HepG2 (cell line): ENCODE results near the gene REM2. TPM values are rescaled to one million over a fixed set of nuclear protein-coding genes. Genes with fewer than 3 reads are reported as not detected.

Source experiments
- CBX1 ChIP-seq: IDR thresholded peaks from one replicate; pipeline ENCODE4 v1.6.1; 2016; ENCODE audit warnings: antibody characterized with exemption, low read depth
- IRF9 ChIP-seq: sonication (generic); formaldehyde crosslinking; IDR thresholded peaks from 2 replicates; pipeline ENCODE4 v1.8.0; 2022; ENCODE audit warnings: missing genetic modification reagents, mild to moderate bottlenecking, borderline replicate concordance
- MATR3 ChIP-seq: sonication (generic); formaldehyde crosslinking; IDR thresholded peaks from 2 replicates; pipeline ENCODE4 v1.4.0; 2020; ENCODE audit warnings: missing genetic modification reagents
- MLX ChIP-seq: IDR thresholded peaks from 2 replicates; pipeline ENCODE4 v1.6.1; 2016
- NR2F6 ChIP-seq, 2 experiments: IDR thresholded peaks; 2 replicates each; pipeline ENCODE4 v1.6.1; 2016; ENCODE audit warnings: antibody characterized with exemption in 1 of 2, mild to moderate bottlenecking in 1 of 2
- POLR2AphosphoS5 ChIP-seq: IDR thresholded peaks from 2 replicates; pipeline ENCODE4 v1.6.1; 2012; ENCODE audit warnings: low read depth, low read length
- SPEN ChIP-seq: sonication (generic); formaldehyde crosslinking; IDR thresholded peaks from 2 replicates; pipeline ENCODE4 v1.5.1; 2020; ENCODE audit warnings: low read depth, mild to moderate bottlenecking, missing genetic modification reagents
- ZBTB40 ChIP-seq, 2 experiments: fragments of 450-650 bp in 1 of 2; sonication (generic) in 1 of 2; formaldehyde crosslinking in 1 of 2; IDR thresholded peaks; 2 replicates each; pipeline versions ENCODE4 v1.6.1 to v1.8.0; 2016 to 2022; ENCODE audit warnings: antibody characterized with exemption in 1 of 2, mild to moderate bottlenecking in 1 of 2, missing genetic modification reagents in 1 of 2
- ZFP91 ChIP-seq: sonication (generic); formaldehyde crosslinking; IDR thresholded peaks from 2 replicates; pipeline ENCODE4 v1.9.0; 2022; ENCODE audit warnings: missing genetic modification reagents, mild to moderate bottlenecking, borderline replicate concordance
- ZNF704 ChIP-seq: sonication (generic); formaldehyde crosslinking; IDR thresholded peaks from 2 replicates; pipeline ENCODE4 v1.8.1; 2023; ENCODE audit warnings: mild to moderate bottlenecking, inconsistent platforms, moderate library complexity, missing genetic modification reagents, borderline replicate concordance
- ZNF790 ChIP-seq: sonication (generic); formaldehyde crosslinking; IDR thresholded peaks from 2 replicates; pipeline ENCODE4 v1.8.0; 2022; ENCODE audit warnings: missing genetic modification reagents, mild to moderate bottlenecking, borderline replicate concordance
- polyA plus RNA-seq, 8 experiments: library from polyadenylated mRNA; depleted of rRNA in 3 of 8; stranded (reverse) in 7 of 8; unstranded in 1 of 8; fragments of >200 nt; fragmentation: Illumina TruSeq in 4 of 8; extraction: Trizol in 4 of 8; gene quantifications; 2 replicates each; pipeline versions ENCODE4 v1.2.1 to v1.2.3, GENCODE V29; 2011 to 2016; ENCODE audit warnings: low read depth in 4 of 8, missing spikeins in 1 of 8, mixed read lengths in 1 of 8; ENCODE audit not compliant: insufficient read depth in 1 of 8
- total RNA-seq, 5 experiments: library from RNA; depleted of rRNA; stranded (reverse); fragments of >200 nt; fragmentation: Illumina TruSeq; extraction: Trizol; gene quantifications; 2 replicates each; pipeline ENCODE4 v1.2.3, GENCODE V29; 2016; ENCODE audit warnings: low read depth in 1 of 5

Gene REM2
- total and polyA plus RNA-seq, 2 of the 13 experiments (the other 11 are each of a cell fraction or from before 2014, with no cell fraction given): 0.20 TPM; not detected in 1

GRCh38 chr14:22850944-22851764, 31.9 kb upstream of the REM2 start (continued):
- no peak for TF ChIP-seq ZBTB40 (IDR thresholded peaks at IDR 0.05)
- TF ChIP-seq ZBTB40 (CRISPR knock-in tag; IDR thresholded peaks at IDR 0.05): no peak
- 0 out of 2 replicates have a peak, but pooled peaks have one; percentile 49 for TF ChIP-seq MATR3 (CRISPR knock-in tag)
- no peak for TF ChIP-seq NR2F6 (IDR thresholded peaks at IDR 0.05)
- no peak for TF ChIP-seq NR2F6 (CRISPR knock-in tag; IDR thresholded peaks at IDR 0.05)
- TF ChIP-seq POLR2AphosphoS5: no peak
- TF ChIP-seq CBX1: no peak
- TF ChIP-seq ZFP91 (CRISPR knock-in tag): no peak
- no peak for TF ChIP-seq MLX (CRISPR knock-in tag)
- peak; percentile 58; the same call in 1 of the 2 replicates for TF ChIP-seq ZNF704 (CRISPR knock-in tag)
- TF ChIP-seq ZNF790 (CRISPR knock-in tag): no peak
- 0 out of 2 replicates have a peak, but pooled peaks have one; percentile 36 for TF ChIP-seq IRF9 (CRISPR knock-in tag)
- TF ChIP-seq SPEN: no peak
